Stimulated activated CD8-positive, alpha-beta memory T cell treated with anti-CD3 and anti-CD28 coated beads, Interleukin-4, amount 100 ng/mL, for 24 hours (primary cell): Measurements from ENCODE around the gene THAP10.
"Not testable (repeated sequence)": the region's sequence is repeated elsewhere in the genome, so short reads cannot be mapped to it uniquely, and the experiment has no call there.

Experiments
- DNase-seq: peaks from one replicate; pipeline ENCODE4 v3.0.0-alpha.2; 2020; ENCODE audit warnings: low read depth

Gene THAP10

GRCh38 chr15:70892002-70892911 lies at the start of gene THAP10, which contains the start of gene LRRC49:
THAP10 (minus strand) TSS chr15:70892433; CDS start chr15:70892272, 161 bp downstream.
LRRC49 (plus strand) TSS chr15:70892826; CDS start chr15:70892895, 69 bp downstream.
- DNase-seq, result peak; percentile 12

DNA sequence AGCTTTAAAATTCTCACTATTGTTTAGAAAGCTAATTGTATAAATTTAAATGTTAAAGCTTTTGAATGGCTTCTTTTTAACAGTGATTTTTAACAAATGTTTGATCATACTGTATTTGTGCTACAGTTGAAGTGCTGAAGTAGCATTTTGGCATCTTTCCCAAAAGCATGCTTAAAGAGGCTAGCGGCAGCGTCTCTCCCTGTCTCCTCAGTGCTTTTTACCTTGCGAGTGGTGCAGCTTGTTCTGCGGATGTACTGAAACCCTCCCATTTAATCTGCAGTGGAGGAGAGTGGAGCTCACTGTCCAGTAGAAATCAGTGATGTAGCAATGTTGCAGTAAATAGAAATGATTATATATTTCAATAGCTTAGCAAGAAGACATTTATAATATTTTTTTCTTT lies 44.1 kb upstream of the THAP10 start:
- no peak for DNase-seq

GRCh38 chr15:70935631-70936030 lies 43.4 kb upstream of the THAP10 start:
- DNase-seq, result no peak

- no peak for DNase-seq
Observed at GRCh38 chr15:70933411-70933810, 41.2 kb upstream of the THAP10 start.

DNA sequence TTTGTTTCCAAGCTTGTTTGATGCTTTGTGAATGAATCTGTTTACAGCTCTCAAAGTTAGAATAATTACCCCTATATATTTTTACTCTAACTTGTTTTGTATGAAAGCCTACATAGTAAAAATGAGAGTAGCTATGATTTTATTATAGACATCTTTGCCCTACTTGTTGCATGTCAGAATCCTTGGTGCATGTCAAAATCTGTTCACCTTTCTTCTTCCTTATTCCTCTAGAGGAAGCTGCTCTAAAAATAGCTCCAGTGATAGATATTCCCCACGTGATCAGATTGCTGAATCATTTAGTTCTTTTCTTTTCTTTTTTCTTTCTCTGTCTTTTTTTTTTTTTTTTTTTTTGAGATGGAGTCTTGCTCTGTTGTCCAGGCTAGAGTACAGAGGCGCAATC lies 40.2 kb upstream of the THAP10 start:
- no peak for DNase-seq

GRCh38 chr15:70931821-70932220 lies 39.6 kb upstream of the THAP10 start:
- no peak for DNase-seq

DNA sequence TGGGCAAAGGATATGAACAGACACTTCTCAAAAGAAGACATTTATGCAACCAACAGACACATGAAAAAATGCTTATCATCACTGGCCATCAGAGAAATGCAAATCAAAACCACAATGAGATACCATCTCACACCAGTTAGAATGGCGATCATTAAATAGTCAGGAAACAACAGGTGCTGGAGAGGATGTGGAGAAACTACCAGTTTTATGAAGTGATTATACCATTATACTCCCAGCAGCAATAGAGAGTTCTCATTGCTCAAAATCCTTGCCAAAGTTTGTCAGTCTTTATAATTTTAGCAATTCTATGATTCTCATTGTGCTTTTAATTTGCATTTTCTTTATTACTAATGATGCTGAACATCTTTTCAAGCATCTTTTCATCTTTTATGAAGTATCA lies 34.7 kb upstream of the THAP10 start:
- not testable (repeated sequence) for DNase-seq

DNA sequence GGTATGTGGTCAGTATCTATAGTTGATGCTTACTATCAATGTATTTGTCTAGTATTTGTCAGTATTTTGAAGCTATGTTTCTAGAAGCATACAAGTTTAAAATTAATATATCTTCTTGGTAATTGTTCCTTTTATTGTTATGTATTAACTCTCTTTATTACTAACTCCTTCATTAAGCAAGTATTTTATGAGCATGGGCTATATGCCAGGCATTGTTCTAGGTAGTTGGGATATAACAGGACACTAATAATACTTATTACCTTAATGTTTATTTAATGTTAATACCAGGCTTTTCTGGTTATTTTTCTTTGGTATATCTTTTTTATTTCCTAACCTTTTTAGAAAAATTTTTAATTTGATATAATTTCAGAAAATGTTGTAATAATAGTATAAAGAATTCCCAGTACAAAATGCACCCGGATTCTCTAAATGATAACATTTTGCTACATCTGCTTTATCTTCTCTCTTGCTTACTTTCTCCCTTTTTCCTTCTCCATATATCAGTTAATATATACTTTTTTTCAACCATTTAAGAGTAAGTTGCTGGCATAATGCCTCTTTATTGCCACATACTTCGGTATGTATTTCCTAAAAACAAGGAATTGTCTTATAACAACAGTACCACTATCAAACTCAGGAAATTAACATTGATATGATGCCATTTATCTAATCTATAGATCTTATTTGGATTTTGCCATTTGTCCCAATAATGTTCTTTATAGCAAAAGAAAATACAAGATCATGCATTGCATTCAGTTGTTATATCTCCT lies 31.3 kb upstream of the THAP10 start:
- no peak for DNase-seq

DNA sequence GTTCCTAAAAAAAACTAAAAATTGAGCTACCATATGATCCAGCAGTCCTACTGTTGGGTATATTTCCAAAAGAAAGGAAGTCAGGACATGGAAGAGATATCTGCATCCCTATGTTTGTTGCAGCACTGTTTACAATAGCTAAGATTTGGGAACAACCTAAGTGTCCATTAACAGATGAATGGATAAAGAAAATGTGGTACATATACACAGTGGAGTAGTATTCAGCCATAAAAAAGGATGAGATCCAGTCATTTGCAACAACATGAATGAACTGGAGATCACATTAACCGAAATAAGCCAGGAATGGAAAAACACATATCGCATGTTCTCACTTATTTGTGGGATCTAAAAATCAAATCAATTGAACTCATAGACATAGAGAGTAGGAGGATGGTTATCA lies 29.9 kb upstream of the THAP10 start:
- no peak for DNase-seq

- DNase-seq, result no peak
Observed at GRCh38 chr15:70920981-70921696, 28.9 kb upstream of the THAP10 start.

GRCh38 chr15:70917955-70918354 lies 25.7 kb upstream of the THAP10 start:
- DNase-seq, result no peak

- no peak for DNase-seq
Observed at GRCh38 chr15:70916531-70916930, 24.3 kb upstream of the THAP10 start.

- no peak for DNase-seq
Observed at GRCh38 chr15:70912187-70912586, 20.0 kb upstream of the THAP10 start.

DNA sequence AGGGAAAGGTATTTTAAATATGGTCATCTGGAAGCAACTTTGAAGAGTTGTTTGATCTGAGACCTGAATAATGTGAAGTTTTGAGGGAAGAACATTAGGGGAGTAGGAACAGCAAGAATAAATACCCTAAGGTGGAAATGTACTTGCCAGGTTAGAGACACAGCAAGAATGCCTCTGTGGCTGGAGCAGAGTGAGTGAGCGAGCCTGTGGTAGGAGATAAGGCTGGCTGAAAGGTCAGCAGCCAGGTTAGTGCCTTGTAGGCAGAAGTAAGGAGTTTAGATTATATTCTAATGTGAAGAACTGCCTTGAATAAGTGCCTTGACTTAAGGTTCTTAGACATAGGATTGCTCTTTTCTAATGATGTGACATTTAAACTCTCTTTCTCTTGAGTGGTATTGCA lies 18.7 kb upstream of the THAP10 start:
- DNase-seq, result no peak

DNA sequence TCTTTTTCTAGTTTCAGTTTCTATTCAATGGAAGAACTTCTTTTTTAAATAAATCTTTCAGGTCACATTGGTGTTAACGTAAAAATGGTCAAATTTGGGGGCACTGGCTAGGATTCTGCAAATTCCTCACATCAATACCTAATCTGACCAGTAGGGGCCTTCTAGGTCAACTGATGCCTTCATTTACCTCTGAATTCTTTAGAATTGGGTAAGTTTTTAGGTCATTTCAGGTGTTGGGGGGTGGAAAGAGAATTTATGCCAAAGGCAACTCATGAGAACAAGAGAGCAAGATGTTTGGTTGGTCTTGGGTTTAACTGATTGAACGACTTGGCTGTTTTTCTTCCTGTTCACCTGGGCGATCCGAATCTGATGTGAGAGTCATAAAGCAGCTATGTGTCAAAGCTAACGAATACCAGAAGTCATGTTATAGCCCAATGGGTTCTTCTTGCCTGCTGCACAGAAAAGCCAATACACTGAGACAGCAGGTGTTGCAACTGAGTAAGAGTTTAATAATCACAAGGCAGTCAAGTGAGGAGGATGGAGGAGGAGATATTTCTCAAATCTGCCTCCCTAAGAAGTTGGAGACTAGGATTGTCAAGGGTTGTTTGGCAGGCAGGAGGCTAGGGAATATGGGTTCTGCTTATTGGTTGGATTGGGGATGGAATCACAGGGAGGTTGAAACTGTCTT lies 15.7 kb upstream of the THAP10 start:
- DNase-seq, result no peak

- DNase-seq, result no peak
Observed at GRCh38 chr15:70906842-70907241, 14.6 kb upstream of the THAP10 start.

DNA sequence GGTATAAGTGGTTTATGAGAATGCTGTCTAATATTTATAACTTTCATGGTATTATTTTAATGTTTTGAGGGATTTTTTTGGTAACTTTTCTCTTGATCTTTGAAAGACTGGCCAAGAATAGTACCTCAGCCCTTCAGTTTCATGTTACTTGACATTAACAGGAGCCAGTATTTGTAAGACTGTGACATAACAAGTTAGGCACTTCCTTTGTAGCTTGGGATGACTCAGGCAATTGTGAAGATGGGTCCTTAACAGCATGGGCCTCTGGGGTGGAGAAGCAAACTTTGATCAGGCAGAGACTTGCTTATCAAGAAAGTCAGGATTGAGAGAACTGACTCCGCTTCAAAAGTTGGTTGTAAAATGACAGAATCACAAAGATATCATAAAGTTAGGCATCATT lies 9.9 kb upstream of the THAP10 start:
- DNase-seq, result no peak

- no peak for DNase-seq
Observed at GRCh38 chr15:70892912-70893560, 803 bp upstream of the THAP10 start.

- DNase-seq, result no peak
Observed at GRCh38 chr15:70882361-70882760, 9.9 kb downstream of the THAP10 start.

DNA sequence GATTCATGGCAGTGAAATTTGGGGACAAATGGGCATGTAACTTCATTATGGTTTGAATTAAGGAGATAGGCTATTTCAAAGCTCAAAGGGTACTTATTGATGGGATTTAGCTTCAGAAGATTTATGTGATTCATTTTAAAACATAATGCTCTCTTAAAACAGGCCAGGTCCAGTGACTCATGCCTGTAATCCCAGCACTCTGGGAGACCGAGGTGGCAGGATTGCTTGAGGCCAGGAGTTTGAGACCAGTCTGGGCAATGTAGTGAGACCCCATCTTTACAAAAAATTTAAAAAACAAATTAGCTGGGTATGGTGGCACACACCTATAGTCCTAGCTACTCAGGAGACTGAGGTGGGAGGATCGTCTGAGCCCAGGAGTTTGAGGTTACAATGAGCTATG lies 11.5 kb downstream of the THAP10 start:
- no peak for DNase-seq

GRCh38 chr15:70879401-70879800 lies 12.8 kb downstream of the THAP10 start:
- DNase-seq, result no peak
